ENCODE data around the gene CIAO1.
"Not testable (repeated sequence)": the region's sequence is repeated elsewhere in the genome, so short reads cannot be mapped to it uniquely, and the experiment has no call there.

CIAO1 gene

DNA sequence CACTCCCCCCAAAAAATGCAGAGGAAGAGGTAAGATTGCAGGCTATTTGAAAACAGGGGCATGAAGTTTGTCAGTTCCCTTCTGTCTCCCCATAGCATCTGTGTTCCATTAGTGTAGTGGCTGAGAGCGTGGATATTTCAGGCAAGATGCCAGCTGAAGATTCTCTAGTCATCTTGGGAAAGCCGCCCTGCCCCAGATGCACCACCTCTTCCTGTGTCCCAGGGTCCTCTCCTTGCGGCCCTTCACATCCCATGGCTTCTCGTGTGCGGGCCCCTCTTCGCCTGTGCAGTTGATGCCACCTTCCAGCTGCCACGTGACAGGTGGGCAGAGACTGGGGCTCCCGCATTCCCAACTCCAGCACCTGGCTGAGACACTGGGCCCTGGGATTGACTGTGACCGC is 16.4 kb upstream of the CIAO1 start:
- DNase-seq (ENCODE audit: low read depth in 2 of 3, low spot score in 1 of 3): no peak

DNA sequence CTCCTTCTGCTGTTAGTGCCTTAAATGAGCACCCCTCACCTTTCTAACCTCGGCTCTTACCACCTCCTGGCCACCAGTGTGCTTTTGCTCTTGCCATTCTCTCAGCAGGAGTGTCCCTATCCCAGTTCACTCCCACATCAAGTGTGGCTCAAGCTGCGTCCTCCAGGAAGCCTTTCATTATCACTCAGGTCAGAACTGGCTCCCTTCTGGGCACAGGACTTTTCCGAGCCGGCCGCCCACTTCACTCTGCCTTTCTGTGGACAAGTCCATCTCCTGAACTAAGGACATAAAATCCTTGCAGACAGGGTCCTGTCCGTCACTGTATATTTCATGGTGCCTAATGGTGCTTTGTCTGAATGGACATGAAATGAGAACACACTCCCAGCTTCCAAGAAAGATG is 15.8 kb upstream of the CIAO1 start:
- no peak for DNase-seq (ENCODE audit: low read depth in 2 of 3, low spot score in 1 of 3)

DNA sequence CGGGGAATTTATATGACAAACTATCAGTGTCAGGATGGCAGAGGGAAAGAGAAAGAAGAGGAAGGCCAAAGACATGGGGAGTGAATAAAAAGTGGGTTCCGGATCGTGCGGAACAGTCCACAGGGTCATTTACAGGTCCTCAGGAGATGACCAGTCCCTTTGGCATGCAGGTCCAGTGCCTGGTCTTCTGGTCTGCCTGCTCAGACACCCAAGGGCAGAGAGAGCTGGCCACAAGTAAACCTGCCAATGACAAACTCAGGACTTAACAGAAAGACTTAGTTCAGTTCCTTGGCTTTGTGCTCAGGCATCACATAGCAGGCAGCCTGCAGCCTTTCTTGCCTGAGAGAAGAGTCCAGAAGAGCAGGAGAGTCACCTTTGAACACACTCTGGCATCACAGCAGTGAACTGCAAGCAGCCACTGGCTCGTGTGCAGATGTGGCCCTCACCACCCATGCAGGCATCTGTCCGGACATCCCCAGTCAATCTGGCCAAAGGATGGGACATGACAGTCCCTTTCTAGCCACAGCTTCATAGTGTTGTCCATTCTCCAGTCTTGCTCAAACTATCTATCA is 14.2 kb upstream of the CIAO1 start:
- DNase-seq (ENCODE audit: low read depth in 2 of 3, low spot score in 1 of 3): no peak

DNA sequence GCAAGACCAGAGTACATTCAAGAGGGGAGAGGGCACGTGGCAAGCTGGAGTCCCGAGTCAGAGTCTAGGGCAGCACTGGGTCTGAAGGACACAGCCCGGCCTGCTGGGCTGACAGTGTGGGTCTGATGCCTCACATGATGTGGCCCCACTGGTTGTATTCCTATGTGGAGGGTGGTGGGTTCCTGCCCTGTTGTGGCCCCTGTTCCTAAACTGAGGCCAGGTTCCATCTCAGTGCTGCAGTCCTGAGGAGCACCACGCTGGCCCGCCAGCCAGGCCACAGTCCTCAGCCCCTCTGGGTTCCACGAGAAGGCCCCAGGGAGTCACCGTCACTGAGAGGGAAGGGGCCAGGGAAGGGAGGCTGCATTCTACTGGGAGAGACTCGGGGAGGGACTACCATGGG is 13.5 kb upstream of the CIAO1 start:
- no peak for DNase-seq (ENCODE audit: low read depth in 2 of 3, low spot score in 1 of 3)

DNA sequence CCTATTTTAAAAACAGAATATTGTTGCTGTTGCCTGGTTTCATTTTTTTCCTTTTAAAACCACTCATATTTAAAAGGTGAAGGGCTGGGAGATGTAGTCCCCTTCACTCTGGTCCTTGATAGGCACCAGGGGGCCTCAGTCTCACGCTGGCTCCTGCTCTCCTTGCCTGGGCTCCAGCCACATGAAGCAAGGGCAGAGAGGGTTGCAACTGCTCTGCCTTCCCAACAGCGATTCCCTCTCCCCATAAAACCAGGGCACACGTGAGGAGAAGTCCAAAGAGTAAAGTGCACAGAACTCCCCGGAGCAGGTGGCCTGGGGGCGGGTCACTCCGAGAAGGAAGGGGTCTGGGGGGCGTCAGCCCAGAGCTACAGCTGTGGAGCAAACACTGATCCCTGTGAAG is 13.0 kb upstream of the CIAO1 start:
- no peak for DNase-seq (ENCODE audit: low read depth in 2 of 3, low spot score in 1 of 3)

DNA sequence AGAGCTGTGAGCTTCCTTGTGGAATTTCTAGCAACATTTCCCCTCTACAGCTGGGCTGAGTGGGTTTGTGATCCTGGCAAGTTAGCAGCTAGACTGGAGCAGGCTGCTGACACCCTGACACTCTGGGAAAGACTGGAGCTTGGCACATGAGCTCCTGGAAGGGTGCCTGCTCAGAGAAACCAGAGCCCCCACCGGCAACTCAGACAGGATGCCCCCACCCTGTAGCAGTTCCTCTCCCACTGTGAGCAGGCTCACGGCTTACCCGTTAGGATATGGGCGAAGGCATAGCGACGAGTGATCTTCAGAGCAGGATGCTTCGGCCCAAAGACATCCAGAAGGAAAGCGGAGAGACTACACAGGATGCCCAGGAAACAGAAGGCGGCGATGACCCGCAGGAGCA is 11.5 kb upstream of the CIAO1 start:
- DNase-seq (ENCODE audit: low read depth in 2 of 3, low spot score in 1 of 3): no peak

DNA sequence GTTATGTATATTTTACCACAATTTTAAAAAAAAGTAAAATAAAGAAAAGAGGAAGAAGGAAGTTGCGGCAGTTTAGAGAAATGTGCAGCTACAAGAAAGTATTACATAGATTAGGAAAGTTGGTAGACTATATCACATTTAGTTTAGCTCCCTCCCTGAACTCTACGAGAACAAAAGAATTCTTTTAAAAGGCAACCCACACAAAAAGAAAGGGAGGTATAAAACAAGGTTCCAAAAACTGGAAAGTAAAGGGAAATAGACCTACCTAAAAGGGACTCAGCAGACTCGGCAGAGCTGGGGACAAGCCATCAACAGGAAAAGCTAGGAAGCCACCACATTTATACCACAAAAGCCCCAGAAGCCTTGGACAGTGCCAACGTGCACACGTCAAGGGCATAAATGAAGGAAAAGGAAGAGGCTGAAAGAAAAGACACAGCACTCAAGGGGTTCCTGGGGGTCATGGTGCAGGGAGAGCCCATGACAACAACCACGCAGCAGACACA is 9.4 kb upstream of the CIAO1 start:
- no peak for DNase-seq (ENCODE audit: low read depth in 2 of 3, low spot score in 1 of 3)

DNA sequence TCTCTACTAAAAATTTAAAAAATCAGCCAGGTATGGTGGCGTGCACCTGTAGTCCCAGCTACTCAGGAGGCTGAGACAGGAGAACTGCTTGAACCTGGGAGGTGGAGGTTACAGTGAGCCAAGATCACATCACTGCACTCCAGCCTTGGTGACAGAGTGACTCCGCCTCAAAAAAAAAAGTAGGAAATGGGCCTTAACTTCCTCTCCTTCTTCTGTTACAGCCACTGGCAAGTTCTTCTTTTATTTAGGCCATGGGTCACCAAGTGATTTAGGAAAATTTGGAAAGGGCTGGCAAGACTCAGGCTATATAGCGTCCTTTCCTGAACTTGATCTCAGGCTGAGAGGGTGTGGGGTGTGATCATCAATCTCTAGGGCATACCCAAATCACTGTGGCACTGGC is 8.3 kb upstream of the CIAO1 start:
- not testable (repeated sequence) for DNase-seq (ENCODE audit: low read depth in 2 of 3, low spot score in 1 of 3)

DNA sequence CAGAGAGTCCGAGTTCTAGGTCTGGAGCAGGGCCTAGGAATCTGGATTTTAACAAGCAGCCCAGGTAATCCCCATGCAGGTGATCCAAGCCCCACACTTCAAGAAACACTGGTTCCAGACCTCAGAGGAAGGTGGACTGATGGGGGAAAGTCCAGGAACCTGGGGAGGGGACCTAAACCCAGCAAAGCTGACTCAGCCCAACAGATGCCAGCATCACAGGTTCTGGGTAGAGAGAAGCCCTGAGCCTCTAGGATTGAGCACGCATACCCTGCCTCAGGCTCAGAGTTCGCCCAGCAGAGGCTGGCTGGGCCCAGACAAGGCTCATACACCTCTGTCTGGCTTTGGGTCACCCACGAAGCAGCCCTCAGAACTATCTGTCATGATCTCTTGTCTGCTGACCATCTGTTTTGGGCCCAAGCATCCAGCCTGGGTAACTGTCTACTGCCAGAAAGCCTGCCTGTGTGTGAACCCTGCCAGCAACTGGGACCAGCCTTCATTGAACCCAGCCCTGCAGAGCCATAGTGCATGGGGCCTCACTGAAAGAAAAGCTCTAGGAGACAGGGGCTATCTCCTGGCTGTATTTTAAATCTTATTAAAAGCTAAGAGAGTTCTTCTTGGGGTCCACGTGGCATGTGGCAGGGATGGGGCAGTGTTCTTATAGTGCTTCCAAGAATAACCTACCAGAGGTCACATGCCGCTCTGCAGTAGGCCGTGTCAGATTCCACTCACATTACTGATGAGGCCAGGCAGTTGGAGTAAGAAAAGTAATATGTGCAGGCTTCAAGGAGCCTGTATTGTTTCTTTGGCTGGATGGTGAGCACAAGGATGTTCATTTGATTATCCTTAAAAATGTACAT is 7.6 kb upstream of the CIAO1 start:
- DNase-seq (ENCODE audit: low read depth in 2 of 3, low spot score in 1 of 3): no peak

DNA sequence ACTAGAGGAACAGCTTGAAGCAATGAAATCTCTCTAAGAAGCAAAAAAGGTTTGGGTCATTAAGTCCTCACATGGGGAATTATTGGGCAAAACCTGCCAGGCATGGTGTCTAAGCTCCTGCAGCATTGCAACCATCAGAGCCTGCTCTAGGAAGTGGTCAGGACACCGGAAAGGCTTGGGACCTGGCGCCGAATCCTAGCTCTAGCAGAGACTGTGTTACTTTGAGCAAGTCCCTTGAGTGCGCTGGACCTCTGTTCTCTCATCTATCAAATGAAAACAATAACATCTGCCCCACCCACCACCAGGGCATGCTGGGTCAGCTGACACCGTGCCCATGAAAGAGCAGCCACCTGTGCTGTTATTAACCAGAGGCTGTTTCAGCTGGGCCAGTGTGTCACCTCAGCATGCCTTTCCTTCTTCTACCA is 6.5 kb upstream of the CIAO1 start:
- no peak for DNase-seq (ENCODE audit: low read depth in 2 of 3, low spot score in 1 of 3)

DNA sequence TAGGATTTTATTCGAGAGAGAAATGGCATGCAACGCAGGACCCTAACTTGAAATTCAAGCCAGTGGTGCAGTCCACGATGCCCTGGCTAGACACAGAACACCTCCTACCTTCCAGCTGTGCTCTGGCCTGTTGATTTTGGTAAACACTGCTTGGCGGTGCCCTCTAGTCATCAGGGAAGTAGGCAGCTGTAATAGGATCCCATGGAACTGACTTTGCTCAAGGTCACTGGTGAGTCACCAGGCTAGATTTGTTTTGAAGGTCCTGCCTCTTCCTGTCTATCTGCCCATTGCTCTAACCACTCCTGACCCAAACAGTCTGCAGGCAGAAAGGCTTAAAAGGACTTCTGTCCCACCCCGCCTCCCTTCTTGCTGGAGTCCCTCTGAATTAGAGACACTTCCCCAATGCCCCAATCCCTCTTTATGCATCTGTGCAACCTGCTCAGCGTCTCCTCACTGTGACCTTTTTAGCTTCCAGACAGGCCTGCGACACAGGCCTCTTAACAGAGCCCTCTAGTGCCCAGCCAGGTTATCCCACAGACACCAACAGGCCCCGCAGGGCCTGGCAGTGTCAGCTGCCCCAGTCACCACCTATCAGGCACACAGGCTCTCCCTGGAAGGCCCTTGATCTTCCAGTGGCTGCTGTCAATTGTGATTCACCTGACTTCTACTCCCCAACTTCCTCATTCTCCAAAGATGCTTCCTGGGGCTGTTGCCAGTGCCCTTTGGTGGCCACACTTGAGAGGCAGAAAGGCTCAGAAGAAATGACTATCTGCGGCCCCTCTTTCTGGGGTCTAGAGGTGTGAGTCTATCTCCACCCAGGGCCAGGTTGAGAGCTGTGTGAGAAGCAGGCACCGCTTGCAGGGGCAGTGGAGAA is 5.4 kb upstream of the CIAO1 start:
- DNase-seq (ENCODE audit: low read depth in 2 of 3, low spot score in 1 of 3): peak in 2 of 3 donors; percentile 6 to 7

DNA sequence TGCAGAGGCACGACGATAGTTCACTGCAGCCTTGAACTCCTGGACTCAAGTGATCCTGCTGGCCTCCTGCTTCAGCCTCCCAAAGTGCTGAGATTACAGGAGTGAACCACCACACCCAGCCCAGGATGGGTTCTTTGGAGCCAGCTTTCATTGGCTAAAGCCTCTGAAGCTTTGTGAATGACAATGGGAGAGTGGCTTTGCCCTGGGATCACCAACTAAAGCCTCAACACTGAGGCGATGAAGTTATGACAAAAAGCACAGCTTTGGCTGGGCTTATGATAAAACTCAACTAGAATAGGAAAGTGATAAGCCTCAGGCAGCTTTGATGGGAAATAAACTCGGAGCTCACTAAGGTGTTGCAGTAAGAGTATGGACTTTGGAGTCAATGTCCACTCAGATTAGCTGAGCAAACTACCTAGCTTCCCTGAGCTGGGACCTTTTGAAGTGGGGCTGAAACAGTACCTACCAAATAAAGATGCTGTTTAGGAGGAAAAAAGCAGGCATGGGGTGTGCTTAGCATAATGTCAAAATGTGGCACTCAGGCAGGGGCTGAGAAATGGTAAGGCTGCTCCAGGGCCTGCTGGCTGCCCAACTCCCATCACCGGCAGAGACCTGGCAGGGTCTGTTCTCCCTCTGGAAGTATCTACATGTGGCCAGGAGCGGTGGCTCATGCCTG is 4.6 kb upstream of the CIAO1 start:
- no peak for DNase-seq (ENCODE audit: low read depth in 2 of 3, low spot score in 1 of 3)

DNA sequence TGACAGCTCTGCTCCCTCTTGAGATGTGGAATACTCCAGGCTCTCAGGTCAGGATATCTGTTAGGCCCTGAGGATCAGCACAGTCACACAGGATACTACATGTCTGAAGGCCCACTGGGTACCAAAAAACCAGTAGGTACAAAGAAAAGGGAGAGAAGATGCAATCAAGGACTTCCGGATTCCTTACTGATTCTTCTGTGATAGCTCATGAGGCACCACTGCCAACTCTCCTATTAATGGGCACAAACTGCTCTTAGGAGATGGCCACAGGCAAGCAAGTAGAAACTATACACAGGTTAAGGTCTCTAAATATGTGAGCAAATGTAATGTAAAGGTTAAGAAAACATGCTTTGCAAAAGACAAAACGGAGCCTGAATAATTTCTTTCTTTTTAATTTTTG is 3.7 kb upstream of the CIAO1 start:
- DNase-seq (ENCODE audit: low read depth in 2 of 3, low spot score in 1 of 3): no peak

DNA sequence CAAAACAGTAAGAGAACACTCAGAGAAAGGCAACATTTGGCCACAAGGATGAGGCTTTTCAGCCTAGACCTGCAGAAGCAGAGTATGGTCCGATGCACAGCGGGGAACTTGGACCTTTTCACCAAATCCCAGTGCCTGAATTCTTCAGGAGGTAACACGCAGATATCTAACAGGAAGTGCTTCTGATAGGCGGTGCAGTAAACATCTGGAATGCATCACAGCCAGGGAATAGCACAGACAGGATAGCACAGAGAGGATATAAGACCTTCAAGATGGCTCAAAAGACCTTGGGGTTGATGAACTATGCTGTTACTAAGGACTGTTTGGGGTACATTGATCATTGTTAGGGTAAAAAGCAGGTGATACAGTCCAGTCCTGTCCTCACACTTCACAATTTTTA is 1.9 kb upstream of the CIAO1 start:
- DNase-seq (ENCODE audit: low read depth in 2 of 3, low spot score in 1 of 3): no peak

DNA sequence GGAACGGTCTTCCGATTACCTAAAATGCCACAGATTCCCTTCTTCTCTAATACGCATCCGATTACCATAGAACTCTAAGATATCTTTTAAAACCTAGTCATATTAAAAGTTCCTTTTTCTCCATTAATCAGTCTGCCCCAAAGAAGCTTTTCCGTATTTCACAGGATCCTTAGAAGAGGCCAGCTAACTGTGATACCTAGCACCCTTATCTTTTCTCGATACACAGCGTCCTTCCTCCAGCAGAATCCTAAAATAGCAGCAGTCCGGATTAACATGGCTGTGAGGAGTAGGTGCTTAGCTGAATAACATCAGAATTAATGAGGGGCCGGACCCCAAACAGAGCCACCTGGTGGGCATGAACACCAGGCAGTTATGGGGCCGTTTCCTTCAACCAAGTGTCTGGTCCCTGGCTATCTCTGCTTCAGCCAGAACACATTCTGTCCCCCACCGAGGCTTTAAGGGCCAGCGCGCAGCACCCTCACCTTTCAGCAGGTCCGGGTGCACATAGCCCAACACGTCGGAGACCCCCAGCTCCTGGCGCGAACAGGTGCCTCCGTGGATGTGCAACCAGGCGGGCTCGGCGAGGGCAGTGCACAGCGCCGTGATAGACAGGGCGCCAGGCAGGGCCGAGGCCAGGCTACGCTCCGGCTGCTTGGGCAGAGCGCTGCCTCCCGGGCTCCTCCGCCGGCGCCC is 1.2 kb upstream of the CIAO1 start:
- peak in 2 of 3 donors; percentile 8 to 11 for DNase-seq (ENCODE audit: low read depth in 2 of 3, low spot score in 1 of 3)

DNA sequence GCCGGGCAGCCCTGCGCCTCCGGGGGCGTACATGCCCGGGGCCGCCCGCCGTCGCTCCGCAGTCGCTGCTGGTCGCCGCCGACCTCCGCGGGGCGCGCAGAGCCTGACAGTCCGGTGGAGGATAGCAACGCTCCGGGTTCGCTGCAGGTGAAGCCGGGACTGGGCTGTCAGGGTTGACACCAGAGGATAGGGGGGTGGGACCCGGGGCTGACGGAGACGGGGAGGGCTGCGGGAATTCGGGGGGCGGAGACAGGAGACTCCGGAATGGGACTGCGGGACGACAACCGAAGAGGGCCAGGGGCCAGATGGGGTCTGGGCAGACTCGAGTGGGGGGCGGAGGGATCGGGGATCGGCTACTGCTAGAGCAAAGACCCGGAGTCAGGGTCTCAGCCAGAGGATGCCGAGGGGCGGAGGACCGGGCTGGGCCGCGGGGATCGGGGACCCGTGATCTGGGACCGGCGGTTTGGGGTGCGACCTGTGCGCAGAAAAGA is 631 bp upstream of the CIAO1 start:
- no peak for DNase-seq (ENCODE audit: low read depth in 2 of 3, low spot score in 1 of 3)

DNA sequence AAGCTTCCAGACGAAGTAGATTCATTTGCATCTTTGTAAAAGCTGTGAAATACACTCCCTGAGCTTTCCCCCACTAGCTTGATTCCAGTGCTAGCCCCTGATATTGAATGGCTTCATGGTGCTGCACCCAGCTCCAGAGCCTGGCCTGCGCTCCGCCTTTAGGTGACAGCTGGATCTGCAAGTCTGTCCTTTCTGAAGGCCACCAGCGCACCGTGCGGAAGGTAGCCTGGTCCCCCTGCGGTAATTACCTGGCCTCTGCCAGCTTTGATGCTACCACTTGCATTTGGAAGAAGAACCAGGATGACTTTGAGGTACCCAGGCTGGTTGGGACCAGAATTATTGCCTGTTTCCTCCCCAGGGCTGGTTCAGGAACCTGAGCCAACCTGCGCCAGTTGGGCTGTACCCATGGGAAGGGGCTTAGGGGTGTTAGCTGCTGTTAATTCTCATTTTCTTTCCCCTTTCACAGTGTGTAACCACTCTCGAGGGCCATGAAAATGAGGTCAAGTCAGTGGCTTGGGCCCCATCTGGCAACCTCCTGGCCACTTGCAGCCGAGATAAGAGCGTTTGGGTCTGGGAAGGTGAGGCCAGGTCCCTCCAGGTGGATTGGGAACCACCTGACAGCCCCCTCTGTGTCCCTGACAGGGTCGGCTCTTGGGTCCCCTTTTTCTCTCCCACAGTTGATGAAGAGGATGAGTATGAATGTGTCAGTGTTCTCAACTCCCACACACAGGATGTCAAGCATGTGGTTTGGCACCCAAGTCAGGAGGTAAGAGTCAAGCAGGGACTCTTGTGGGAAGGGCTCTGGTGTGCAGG is 1.3 kb downstream of the CIAO1 start:
- peak; percentile 40 to 50 (median 48) for DNase-seq (ENCODE audit: low read depth in 2 of 3, low spot score in 1 of 3)

DNA sequence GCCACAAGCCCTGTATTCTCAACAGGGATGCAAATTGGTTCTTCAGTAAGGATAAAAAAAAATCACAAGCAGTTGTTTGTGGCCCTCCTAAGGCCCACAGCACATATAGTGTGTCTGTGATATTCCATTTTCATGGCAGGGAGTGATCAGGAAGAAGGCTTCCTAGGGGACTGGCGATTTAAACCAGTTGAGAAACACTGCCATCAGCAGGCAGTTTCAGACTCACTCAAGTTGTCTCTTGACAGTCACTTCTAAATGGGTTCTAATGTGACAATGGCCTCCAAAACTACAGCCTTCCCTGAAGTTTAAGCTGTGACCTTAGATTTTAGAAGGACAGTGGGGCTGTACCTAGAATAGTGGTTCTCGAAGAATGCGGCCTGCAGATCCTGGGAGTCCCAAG is 6.0 kb downstream of the CIAO1 start:
- no peak for DNase-seq (ENCODE audit: low read depth in 2 of 3, low spot score in 1 of 3)

DNA sequence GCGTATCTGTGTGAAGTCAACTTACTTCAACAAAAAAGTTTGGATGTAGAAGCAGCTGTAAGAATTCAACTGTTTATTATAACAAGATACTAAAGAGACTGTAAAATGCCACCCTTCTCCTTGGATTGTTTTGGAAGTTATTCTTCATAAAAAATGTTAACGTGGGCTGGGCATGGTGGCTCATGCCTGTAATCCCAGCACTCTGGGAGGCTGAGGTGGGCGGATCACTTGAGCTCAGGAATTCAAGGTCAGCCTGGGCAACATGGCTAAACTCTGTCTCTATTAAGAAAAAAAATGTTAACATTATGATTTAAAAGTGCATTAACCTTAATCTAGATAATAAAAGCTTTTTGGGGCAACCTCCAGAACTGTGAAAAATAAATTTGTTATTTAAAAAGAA is 7.7 kb downstream of the CIAO1 start:
- no peak for DNase-seq (ENCODE audit: low read depth in 2 of 3, low spot score in 1 of 3)
